ENCODE data around the gene OR2A2.
"Not testable (repeated sequence)": the region's sequence is repeated elsewhere in the genome, so short reads cannot be mapped to it uniquely, and the experiment has no call there.

The OR2A2 gene, protein sequence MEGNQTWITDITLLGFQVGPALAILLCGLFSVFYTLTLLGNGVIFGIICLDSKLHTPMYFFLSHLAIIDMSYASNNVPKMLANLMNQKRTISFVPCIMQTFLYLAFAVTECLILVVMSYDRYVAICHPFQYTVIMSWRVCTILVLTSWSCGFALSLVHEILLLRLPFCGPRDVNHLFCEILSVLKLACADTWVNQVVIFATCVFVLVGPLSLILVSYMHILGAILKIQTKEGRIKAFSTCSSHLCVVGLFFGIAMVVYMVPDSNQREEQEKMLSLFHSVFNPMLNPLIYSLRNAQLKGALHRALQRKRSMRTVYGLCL

DNA sequence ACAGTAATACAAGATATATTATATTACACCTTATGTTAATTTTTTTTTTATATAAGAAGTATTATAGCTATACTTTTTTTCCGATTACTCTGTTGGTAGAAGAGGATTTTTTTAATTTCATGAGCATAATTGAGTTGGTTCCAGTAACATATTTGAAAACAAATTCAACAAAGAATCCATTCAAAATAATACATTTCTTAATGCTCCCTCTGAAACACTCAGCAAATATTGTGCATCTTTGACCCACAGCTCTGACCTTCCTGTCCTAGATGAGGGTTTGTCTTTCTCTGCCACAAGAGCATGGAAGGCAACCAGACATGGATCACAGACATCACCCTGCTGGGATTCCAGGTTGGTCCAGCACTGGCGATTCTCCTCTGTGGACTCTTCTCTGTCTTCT is at the start of gene OR2A2:
Gene OR2A2 (plus strand): TSS at position 301 of the 400 bp plus-strand sequence. CDS start 0 bp downstream, at position 301.
- no peak for FAIRE-seq
- no peak for DNase-seq (ENCODE audit: low spot score)

DNA sequence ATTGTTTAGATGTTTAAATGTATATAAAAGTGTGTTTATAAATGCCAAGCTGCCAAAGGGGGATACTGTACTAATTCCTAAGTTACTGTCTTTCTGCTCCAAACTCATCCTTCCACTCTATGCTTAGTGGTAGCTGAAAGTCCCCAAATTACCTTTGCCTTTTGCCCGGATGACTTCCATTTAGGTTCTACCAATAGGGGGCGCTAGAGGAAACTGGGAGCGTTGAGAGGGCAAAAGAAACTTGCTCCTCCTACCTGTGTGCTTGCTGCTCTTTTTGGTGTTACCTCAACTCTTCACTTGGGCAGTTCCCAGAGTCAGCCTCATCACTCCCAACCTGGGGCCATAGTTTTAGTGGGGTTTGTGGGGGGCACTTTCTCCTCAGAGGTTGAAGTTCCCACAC is 45.7 kb upstream of the OR2A2 start:
- FAIRE-seq (no peak), DNase-seq (ENCODE audit: low spot score) (no peak)

DNA sequence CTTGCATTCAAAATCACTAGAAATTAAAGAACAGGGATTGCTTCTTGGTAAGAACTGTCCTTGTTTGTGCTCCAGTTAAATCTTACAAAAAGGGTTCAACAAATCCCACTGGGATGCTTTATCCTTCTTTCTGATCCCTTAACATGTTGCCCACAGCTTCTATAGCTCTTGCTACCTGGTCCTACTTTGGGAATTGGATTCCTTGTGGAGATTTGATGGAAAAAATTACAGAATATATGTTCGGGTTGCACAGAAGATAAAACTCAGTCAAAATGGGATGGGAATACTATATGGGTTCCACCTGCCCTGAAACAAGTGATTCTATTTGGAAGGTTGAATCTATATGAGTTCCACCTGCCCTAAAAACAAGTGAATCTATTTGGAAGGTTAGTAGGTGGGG is 39.9 kb upstream of the OR2A2 start, which contains the start of gene OR2A25:
Gene OR2A25 (plus strand): TSS at position 301 of the 400 bp plus-strand sequence. CDS start 4,409 bp downstream, outside the sequence.
- DNase-seq (ENCODE audit: low spot score), result no peak
- no peak for FAIRE-seq

DNA sequence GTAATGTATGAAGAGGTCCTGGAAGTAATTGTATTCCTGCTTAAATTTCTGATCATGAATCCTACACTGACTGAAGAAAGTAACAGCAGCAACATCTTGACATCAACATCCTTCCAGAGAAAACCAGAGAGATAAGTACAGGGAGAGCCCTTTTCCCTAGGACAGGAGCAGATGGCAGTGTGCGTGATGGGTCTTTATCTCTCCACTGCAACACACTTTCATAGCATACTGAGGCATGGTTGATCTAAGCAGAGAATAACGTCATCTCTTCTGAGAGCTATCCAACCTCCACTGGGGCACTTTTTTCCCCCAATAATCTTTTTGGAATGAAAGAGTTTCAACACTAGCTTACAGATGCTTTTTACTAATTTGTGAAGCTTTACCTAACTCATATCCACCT is 39.4 kb upstream of the OR2A2 start:
- DNase-seq (ENCODE audit: low spot score) (no peak), FAIRE-seq (no peak)

DNA sequence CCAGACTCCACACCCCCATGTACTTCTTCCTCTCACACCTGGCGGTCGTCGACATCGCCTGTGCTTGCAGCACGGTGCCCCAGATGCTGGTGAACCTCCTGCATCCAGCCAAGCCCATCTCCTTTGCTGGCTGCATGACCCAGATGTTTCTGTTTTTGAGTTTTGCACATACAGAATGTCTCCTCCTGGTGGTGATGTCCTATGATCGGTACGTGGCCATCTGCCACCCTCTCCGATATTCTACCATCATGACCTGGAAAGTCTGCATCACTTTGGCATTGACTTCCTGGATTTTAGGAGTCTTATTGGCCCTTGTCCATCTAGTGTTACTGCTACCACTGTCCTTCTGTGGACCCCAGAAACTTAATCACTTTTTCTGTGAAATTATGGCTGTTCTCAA is 35.0 kb upstream of the OR2A2 start:
- no peak for DNase-seq (ENCODE audit: low spot score)
- FAIRE-seq, result no peak

DNA sequence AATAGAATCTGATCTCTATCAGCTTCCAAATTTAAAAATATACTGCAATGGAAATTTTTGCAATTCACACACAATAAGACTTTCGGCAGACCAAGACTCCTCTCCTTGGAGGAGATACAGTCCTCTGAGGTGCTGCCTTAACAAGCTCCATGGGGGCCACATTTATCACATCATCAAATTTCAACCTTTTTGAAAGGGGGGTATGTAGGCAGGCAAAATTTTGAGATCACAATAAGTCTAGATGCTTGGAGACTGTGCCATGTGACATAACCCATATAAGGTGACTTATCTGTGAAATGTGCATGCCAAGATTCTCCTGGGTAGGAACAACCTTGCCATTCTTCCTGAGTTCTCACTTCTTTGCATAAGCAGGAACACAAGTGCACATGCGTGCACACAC is 23.4 kb upstream of the OR2A2 start, which contains the start of gene OR2A12:
Gene OR2A12 (plus strand): TSS at position 301 of the 400 bp plus-strand sequence. CDS start 8,830 bp downstream, outside the sequence.
- FAIRE-seq (no peak), DNase-seq (ENCODE audit: low spot score) (no peak)

DNA sequence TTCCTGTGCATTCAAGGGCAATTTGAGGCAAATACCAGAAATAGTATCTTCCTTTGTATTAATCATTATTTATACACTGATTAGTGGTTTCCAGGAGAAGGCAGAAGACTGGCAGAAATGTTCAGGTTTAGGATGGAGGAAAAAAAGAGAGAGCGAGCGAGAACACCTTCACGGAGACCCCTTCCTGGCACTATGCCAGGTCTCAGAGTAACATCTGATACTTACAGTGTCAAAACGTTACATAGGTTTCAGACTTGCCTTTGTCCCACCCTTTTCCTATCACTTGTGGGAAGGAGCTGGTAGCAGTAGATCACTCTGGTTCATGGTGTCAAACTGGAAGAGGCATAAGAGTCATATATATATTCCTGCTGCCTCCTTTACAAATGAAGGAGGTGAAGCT is 22.7 kb upstream of the OR2A2 start:
- DNase-seq (ENCODE audit: low spot score), result no peak
- no peak for FAIRE-seq

DNA sequence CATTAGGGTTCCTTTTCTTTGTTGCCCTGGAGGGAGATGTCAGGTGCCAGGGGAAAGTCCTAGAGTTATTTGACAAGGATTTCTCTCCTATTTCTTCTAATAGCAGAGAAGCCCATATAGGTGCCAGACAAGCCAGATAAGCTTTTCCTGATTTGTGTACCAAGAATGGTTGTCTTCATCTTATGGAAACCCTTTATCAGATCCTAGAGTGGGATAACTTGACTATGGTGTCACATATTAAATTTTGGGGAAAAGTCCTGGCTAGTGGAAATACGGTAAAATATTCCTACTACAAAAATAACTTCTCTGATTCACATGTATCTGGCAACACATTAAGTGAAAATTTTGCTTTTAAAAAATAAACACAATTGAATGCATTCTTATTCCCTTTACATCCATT is 22.2 kb upstream of the OR2A2 start:
- FAIRE-seq (no peak), DNase-seq (ENCODE audit: low spot score) (no peak)

DNA sequence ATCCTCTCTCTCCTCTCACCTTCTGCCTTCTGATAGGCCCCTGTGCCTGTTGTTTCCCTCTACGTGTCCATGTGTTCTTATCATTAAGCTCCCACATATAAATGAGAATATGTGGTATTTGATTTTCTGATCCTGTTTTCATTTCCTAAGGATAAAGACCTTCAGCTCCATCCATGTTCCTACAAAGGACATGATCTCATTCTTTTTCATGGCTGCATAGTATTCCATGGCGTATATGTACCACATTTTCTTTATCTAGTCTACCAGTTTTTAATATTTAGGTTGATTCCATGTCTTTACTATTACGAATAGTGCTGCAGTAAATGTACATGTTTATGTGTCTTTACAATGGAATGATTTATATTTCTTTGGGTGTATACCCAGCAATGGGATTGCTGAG is 18.7 kb upstream of the OR2A2 start:
- no peak for DNase-seq (ENCODE audit: low spot score)

DNA sequence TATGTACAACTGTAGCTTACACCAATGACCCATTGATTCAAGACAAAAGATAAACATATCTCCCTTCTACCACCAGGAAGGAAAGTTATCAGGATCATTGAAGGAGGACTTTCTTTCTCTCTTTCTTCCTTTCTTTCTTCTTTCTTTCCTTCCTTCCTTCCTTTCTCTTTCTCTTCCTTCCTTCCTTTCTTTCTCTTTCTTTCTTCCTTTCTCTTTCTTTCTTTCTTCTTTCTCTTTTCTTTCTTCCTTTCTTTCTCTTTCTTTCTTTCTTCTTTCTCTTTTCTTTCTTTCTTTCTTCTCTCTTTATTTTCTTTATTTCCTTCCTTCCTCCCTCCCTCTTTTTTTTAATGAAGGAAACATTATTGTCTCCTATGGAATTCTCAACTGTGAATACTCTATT is 10.6 kb upstream of the OR2A2 start:
- FAIRE-seq (no peak), DNase-seq (ENCODE audit: low spot score) (no peak)

More for the DNA sequence above, 18.7 kb upstream of the OR2A2 start:
- no peak for FAIRE-seq

DNA sequence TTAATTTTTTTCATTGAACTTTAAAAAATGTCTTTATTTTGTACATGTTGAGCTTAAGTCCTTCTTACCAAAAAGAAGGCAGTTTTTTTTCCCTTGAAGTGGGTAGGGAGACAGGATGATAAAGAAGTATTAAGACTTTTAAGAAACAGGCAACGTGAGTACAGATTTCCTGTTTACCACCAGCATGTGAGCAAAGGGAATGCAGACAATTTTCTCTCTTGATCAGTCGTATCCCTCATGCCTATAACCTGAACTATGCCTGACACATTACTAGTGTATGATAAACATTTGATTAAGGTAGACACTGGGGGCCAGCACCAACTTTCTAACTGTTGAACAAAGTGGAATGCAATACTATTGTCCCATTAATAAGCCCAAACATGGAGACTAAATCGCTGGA is 8.8 kb upstream of the OR2A2 start:
- FAIRE-seq (no peak), DNase-seq (ENCODE audit: low spot score) (no peak)

DNA sequence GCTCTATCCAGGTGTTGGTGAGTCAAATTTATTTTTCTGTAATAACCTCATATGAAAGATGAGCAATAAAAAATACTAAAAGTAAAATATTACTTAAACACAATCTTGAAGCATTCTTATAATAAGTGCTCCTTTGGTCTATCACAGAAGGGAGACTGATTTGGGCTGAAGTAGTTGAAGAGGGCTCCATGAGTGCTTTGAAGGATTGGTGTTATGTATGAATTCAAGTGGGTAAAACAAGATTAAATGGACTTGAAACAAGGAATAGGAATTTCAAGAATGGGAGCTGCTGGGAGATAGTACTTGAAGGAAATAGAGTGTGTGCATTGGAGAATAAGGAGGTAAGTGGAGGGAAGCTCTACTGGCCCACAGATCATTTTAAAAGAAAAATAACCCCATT is 7.3 kb upstream of the OR2A2 start:
- DNase-seq (ENCODE audit: low spot score), result no peak
- no peak for FAIRE-seq

DNA sequence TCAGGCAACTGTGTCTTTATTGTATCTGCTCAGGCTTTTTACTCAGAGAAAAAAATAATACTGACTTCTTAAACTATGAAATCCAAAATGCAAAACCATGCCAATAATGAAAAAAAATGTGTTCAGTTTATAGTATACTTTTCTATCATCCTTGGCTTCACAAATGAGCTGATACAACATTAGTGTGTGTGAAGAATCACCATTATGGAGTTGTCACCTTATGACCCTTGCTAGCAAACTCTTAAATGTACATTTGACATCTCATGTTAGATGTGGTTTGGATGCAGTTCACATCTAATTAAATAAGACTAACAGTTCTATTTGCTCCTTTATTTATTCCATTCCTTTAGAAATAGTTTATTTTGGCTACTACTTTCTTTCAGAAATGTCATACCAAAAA is 4.2 kb upstream of the OR2A2 start:
- no peak for FAIRE-seq
- no peak for DNase-seq (ENCODE audit: low spot score)

DNA sequence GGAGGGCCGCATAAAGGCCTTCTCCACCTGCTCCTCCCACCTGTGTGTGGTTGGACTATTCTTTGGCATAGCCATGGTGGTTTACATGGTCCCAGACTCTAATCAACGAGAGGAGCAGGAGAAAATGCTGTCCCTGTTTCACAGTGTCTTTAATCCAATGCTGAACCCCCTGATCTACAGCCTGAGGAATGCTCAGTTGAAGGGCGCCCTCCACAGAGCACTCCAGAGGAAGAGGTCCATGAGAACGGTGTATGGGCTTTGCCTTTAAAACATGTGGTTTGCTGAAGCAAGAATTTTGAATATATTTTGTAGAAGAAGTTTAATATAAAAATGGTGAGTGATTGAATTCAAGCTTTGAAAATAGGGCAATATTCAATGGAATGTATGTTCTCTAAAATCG is 889 bp downstream of the OR2A2 start:
- FAIRE-seq, result no peak
- no peak for DNase-seq (ENCODE audit: low spot score)

DNA sequence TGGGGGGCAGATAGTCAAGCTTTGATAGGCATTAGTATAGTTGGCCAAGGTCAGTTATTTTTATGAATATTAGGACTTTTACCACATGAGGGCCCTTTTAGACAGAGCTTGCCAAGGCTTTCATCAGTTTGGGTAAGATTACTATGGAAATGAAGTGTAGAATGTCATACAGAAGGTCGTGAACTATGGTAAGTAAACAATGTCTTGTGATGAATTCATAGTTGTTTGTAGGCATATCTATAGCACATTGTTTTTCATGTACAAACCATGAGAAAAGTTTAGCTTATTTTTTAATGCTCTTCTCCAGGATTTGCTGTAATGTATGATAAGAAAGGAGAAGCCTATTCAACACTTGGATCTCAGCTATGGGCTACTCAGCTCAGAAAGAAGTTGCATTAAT is 4.3 kb downstream of the OR2A2 start:
- DNase-seq (ENCODE audit: low spot score) (no peak), FAIRE-seq (no peak)

DNA sequence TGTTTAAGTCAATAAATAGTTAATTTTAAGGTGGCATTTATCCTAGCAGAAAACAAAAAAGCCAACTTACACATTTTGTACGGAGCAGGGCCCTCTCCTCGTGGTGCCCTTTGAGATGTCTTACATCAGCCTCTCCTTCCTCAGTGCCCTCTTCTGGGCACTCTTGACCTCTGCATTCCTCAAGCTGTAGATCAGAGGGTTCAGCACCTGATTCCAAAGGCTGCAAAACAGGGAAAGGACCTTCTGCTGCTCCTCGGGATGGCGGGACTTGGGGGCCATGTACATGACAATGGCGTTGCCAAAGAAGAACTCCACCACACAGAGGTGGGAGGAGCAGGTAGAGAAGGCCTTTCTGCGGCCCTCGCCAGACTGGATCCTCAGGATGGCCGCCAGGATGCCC is 9.0 kb downstream of the OR2A2 start:
- DNase-seq (ENCODE audit: low spot score), result no peak
- FAIRE-seq, result no peak

DNA sequence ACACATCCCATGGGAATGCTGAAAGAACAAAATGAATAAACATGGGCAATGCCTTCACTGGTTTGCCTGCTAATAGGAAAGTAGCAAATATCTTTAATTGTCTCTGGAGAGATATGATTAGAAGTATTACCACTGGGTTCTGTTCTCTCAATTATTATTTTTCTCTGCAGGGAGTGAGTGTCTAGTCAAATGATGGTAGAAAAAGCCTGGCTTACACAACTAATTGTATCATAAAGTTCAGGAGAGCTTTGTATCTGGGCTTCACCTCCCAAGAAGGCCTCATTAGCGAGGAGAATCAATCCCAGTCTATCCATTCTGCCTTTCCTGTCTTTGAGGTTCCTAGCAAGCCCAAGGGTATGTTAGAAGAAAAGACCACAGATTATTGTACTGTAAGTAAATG is 13.5 kb downstream of the OR2A2 start, which contains the start of gene OR2A14:
Gene OR2A14 (plus strand): TSS at position 301 of the 400 bp plus-strand sequence. CDS start 5,937 bp downstream, outside the sequence.
- FAIRE-seq (no peak), DNase-seq (ENCODE audit: low spot score) (no peak)

DNA sequence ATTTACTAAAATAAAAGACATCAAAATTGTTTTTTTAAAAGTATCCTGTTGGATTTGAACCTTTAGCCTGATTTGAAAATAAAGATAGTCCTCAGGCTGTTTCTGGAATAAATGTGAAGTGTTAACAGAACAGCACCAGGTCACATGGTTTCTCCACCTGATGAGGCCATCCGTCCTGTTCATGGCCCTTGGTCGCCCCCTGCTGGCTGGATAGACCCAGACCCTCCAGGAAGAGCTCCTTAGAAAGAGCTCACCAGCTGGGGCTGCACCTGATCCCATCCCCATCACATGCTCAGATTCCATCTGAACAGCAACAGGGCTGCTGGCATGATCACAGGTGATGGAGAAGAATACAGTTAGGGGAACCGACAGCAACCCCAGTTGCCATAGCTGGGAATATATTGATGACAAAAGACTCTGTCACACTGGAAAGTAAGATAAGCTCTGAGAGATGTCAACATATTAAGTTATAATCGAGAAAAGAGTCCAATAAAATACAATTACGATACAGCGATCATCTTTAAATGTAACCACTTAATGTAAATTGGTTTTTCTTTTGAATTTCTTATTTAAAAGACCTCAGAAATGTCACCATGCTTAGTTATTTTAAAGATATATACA is 18.4 kb downstream of the OR2A2 start:
- peak; percentile 73 for DNase-seq (ENCODE audit: low spot score)
- peak; percentile 68 for FAIRE-seq

DNA sequence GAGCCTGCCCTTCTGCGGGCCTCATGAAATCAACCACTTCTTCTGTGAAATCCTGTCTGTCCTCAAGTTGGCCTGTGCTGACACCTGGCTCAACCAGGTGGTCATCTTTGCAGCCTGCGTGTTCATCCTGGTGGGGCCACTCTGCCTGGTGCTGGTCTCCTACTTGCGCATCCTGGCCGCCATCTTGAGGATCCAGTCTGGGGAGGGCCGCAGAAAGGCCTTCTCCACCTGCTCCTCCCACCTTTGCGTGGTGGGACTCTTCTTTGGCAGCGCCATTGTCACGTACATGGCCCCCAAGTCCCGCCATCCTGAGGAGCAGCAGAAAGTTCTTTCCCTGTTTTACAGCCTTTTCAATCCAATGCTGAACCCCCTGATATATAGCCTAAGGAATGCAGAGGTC is 20.2 kb downstream of the OR2A2 start:
- not testable (repeated sequence) for FAIRE-seq; DNase-seq (ENCODE audit: low spot score)

DNA sequence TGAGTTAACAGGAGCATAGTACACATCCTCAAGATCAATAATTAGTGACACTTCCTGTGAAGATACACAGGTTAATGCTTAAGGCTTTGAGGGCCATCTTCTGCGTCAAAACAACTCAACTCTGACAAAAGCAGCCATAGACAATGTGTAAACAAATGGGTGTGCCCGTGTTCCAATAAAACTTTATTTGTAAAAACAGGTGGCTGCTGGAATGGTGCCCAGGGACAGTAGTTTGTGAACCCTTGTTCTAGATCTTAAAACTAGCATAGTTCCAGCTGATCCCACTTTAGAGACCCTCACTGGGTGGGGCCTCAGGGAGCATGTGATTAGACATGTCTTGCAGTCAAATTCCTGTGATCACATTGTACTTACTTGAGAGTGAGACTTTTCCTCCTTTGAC is 21.3 kb downstream of the OR2A2 start:
- FAIRE-seq (no peak), DNase-seq (ENCODE audit: low spot score) (no peak)

DNA sequence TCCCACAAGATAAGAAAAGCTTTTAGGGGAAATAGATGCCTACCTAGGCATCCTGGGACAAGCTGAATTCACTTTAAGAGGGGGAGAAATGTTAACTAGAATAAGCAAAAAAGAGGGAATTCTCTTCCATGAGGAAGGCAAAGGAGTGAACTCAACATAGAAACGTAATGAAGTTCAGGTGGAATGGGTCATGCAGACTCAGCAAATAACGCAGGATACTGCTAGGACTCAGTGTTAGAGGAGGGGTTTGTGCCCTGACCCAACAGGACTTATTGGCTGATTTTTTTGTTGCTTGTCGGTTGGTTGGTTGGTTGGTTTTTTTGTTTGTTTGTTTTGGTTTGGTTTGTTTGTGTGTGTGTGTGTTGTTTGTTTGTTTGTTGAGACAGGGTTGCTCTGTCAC is 22.9 kb downstream of the OR2A2 start:
- FAIRE-seq (no peak), DNase-seq (ENCODE audit: low spot score) (no peak)

DNA sequence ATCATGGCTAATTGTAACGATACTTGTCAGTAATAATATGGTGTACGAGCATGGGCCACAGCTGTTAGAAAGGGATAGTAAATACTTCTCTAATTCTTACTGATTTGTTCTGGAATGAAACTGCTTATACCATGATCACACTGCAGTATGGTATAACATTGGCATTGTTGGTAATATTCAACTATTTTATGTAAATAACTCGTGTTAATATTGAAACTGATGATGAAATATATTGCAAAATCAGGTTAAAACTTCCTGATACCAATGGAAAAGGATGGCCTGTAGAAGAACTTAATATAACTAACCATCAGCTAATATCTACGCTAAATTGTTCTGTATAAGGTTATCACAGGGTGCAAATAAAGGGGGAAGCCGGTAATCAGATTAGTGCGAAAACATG is 23.9 kb downstream of the OR2A2 start:
- FAIRE-seq (no peak), DNase-seq (ENCODE audit: low spot score) (no peak)

DNA sequence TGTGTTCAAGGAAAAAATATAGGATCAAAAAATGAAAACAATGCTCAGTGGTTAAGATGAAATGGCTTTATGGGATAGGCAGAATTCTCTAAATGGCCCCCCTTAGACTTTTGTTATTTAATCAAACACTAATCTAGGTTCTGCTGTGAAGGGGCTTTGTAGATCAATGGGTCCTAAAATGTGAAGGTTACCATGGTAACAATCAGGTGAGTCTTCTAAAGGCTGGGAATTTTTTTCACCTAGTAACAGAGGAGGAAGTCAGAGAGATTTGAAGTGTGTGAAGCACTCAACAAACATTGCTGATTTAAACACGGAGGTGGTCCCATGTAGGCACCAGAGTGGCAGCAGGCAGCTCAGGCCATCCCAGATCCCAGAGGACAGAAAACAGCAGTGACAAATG is 24.7 kb downstream of the OR2A2 start:
- FAIRE-seq, result no peak
- no peak for DNase-seq (ENCODE audit: low spot score)

All from RCC 7860 (cell line).